ENCODE measurements around the gene F8. TPM values are rescaled to one million over a fixed set of nuclear protein-coding genes. Genes with fewer than 3 reads are reported as not detected.
A peak's percentile ranks its signal among the peaks of the same experiment; 100 is the strongest.

F8 gene
- total and polyA plus RNA-seq, 10 of the 15 experiments (the other 5 are each of a cell fraction or from before 2014, with no cell fraction given), result 3.0 to 8.1 (median 5.1) TPM

GRCh38 chrX:155071694-155072280 is 49.3 kb upstream of the F8 start (continued):
- TF ChIP-seq ASH2L (IDR thresholded peaks at IDR 0.05; ENCODE audit: borderline replicate concordance, low read depth) (0 out of 2 replicates have a peak, but pooled peaks have one; percentile 49), SUPT20H (IDR thresholded peaks at IDR 0.05; ENCODE audit: borderline replicate concordance, control insufficient read depth, low read depth, low read length) (no peak), BCL11A (IDR thresholded peaks at IDR 0.05; ENCODE audit: low read depth, low read length) (no peak), ZNF207 (IDR thresholded peaks at IDR 0.05; ENCODE audit: borderline replicate concordance) (no peak), CUX1 (IDR thresholded peaks at IDR 0.05; ENCODE audit: insufficient replicate concordance, low read depth, low read length) (no peak), ETV6 (conservative IDR thresholded peaks at IDR 0.05 in 1 of 2, IDR thresholded peaks at IDR 0.05 in 1 of 2; ENCODE audit: borderline replicate concordance in 1 of 2, low read depth in 1 of 2) (no peak), JUNB (IDR thresholded peaks at IDR 0.05) (no peak), SUZ12 (IDR thresholded peaks at IDR 0.05; ENCODE audit: unreplicated experiment) (no peak), PAX8 (IDR thresholded peaks at IDR 0.05) (no peak), NR2C2 (IDR thresholded peaks at IDR 0.05; ENCODE audit: borderline replicate concordance, control insufficient read depth, insufficient read length, low read depth) (no peak), SREBF2 (IDR thresholded peaks at IDR 0.05; ENCODE audit: low read length) (no peak), YY1 (IDR thresholded peaks at IDR 0.05; ENCODE audit: low read depth, low read length) (no peak), RELA (IDR thresholded peaks at IDR 0.05; ENCODE audit: borderline replicate concordance, partially characterized antibody) (no peak), NR2F1 (conservative IDR thresholded peaks at IDR 0.05) (no peak), BCLAF1 (IDR thresholded peaks at IDR 0.05) (no peak), CHD4 (IDR thresholded peaks at IDR 0.05) (no peak), FOXM1 (IDR thresholded peaks at IDR 0.05; ENCODE audit: low read depth, low read length) (no peak), FOXK2 (IDR thresholded peaks at IDR 0.05) (no peak), HSF1 (IDR thresholded peaks at IDR 0.05; ENCODE audit: low read depth, low read length) (no peak), PAX5 (IDR thresholded peaks at IDR 0.05; ENCODE audit: borderline replicate concordance, low read depth, low read length) (no peak), ZBED1 (IDR thresholded peaks at IDR 0.05; ENCODE audit: borderline replicate concordance) (no peak), NBN (IDR thresholded peaks at IDR 0.05) (peak; percentile 19; the same call in 1 of the 2 replicates), NFYB (IDR thresholded peaks at IDR 0.05; ENCODE audit: insufficient read depth, low read depth, low read length) (no peak)
